ENCODE data around the gene SLC13A3.

GRCh38 chr20:46644733-46645132 is 6.5 kb downstream of the SLC13A3 start:
- TF ChIP-seq POLR2A (IDR thresholded peaks at IDR 0.05) (no peak), EP300 (IDR thresholded peaks at IDR 0.05) (no peak)
- TF ChIP-seq, protein P1, sequence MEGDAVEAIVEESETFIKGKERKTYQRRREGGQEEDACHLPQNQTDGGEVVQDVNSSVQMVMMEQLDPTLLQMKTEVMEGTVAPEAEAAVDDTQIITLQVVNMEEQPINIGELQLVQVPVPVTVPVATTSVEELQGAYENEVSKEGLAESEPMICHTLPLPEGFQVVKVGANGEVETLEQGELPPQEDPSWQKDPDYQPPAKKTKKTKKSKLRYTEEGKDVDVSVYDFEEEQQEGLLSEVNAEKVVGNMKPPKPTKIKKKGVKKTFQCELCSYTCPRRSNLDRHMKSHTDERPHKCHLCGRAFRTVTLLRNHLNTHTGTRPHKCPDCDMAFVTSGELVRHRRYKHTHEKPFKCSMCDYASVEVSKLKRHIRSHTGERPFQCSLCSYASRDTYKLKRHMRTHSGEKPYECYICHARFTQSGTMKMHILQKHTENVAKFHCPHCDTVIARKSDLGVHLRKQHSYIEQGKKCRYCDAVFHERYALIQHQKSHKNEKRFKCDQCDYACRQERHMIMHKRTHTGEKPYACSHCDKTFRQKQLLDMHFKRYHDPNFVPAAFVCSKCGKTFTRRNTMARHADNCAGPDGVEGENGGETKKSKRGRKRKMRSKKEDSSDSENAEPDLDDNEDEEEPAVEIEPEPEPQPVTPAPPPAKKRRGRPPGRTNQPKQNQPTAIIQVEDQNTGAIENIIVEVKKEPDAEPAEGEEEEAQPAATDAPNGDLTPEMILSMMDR (IDR thresholded peaks at IDR 0.05): no peak

Measured in tibial nerve (tissue), 4 donors.